HG03342 (cell line): ENCODE measurements around the gene SORCS2.

Experiments
- ATAC-seq: cut with Tn5 transposase; IDR thresholded peaks from one replicate; pipeline ENCODE4 v1.9.1; 2021; ENCODE audit warnings: mild to moderate bottlenecking, moderate library complexity; ENCODE audit not compliant: unreplicated experiment

Gene SORCS2

GRCh38 chr4:7261536-7261935 is 69.2 kb downstream of the SORCS2 start:
- no peak for ATAC-seq

- ATAC-seq: no peak
These were observed 69.8 kb downstream of the SORCS2 start for GRCh38 chr4:7262134-7262533.

GRCh38 chr4:7263166-7263565 is 70.8 kb downstream of the SORCS2 start:
- ATAC-seq: no peak

GRCh38 chr4:7264694-7265093 is 72.4 kb downstream of the SORCS2 start:
- no peak for ATAC-seq

- no peak for ATAC-seq
These were observed 74.4 kb downstream of the SORCS2 start for GRCh38 chr4:7266525-7267292.

- ATAC-seq: no peak
These were observed 75.5 kb downstream of the SORCS2 start for GRCh38 chr4:7267829-7268228.

GRCh38 chr4:7268941-7269340 is 76.6 kb downstream of the SORCS2 start:
- ATAC-seq: no peak

GRCh38 chr4:7270121-7270520 is 77.8 kb downstream of the SORCS2 start:
- ATAC-seq: no peak

- no peak for ATAC-seq
These were observed 80.1 kb downstream of the SORCS2 start for GRCh38 chr4:7272404-7272803.

GRCh38 chr4:7273738-7274297 is 81.5 kb downstream of the SORCS2 start:
- no peak for ATAC-seq

- ATAC-seq: no peak
These were observed 82.7 kb downstream of the SORCS2 start for GRCh38 chr4:7275067-7275466.

- no peak for ATAC-seq
These were observed 83.3 kb downstream of the SORCS2 start for GRCh38 chr4:7275490-7276154.

GRCh38 chr4:7276515-7276914 is 84.2 kb downstream of the SORCS2 start:
- no peak for ATAC-seq

GRCh38 chr4:7278071-7278765 is 85.9 kb downstream of the SORCS2 start:
- ATAC-seq: no peak

GRCh38 chr4:7278981-7279380 is 86.6 kb downstream of the SORCS2 start:
- no peak for ATAC-seq

GRCh38 chr4:7279902-7280301 is 87.6 kb downstream of the SORCS2 start:
- ATAC-seq: no peak

GRCh38 chr4:7280926-7281690 is 88.8 kb downstream of the SORCS2 start:
- ATAC-seq: no peak

- no peak for ATAC-seq
These were observed 89.6 kb downstream of the SORCS2 start for GRCh38 chr4:7281691-7282665.

- no peak for ATAC-seq
These were observed 90.6 kb downstream of the SORCS2 start for GRCh38 chr4:7282786-7283440.
